PFSK-1 (cell line): Measurements from ENCODE around the gene GCHFR.

Source experiments
- FOXP2 ChIP-seq: optimal IDR thresholded peaks from 2 replicates; pipeline ENCODE3; 2011; ENCODE audit warnings: borderline replicate concordance, control low read depth, inconsistent platforms; ENCODE audit not compliant: insufficient read depth; ENCODE audit errors: extremely low read length, extremely low read depth
- POLR2AphosphoS5 ChIP-seq: IDR thresholded peaks from 2 replicates; pipeline ENCODE4 v1.6.1; 2012; ENCODE audit warnings: low read depth, mild to moderate bottlenecking, control low read depth, low read length, moderate library complexity
- SIN3A ChIP-seq: IDR thresholded peaks from 2 replicates; pipeline ENCODE4 v1.6.1; 2012; ENCODE audit warnings: mild to moderate bottlenecking, low read length, moderate library complexity, borderline replicate concordance; ENCODE audit not compliant: insufficient read depth
- TAF1 ChIP-seq: IDR thresholded peaks from 2 replicates; pipeline ENCODE4 v1.6.1; 2012; ENCODE audit warnings: low read length, control low read depth, borderline replicate concordance; ENCODE audit not compliant: insufficient read depth
- TF ChIP-seq, protein P1 (sequence below), 2 experiments: IDR thresholded peaks; 2 replicates each; pipeline versions ENCODE4 v1.6.1 to v1.8.0; 2011 to 2012; ENCODE audit warnings: low read depth in 2 of 2, low read length in 2 of 2, control low read depth in 1 of 2, inconsistent platforms in 1 of 2, mild to moderate bottlenecking in 1 of 2, moderate library complexity in 1 of 2; ENCODE audit not compliant: insufficient read depth in 1 of 2

The GCHFR gene

DNA sequence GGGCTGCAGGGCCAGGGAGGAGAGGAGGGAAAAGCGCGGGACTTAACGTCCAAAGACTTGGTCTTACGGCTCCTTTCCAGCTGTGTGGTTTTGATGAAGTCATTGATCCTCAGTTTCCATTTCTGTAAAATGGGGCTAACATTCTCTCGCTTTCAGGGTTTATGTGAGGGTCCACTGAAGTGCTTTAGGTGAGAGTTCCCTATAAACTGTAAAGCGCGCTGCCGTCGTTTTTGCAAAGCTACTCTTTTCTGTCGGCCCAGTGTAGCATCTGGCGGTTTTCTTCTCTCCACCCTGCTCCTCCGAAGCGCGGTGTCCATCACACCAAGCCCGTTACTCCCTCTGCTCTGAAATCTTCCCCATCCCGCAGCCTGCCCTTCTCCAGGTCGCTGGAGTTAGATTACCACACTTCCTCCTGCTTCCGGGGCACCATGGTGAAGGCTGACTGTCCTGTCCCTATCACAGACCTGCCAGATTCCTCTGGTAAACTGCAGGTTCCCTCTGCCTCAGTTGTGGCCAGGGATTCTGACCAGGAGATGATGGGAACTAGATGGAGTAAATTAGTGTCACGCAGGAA lies 44.1 kb downstream of the GCHFR start:
- TF ChIP-seq TAF1 = no peak
- TF ChIP-seq, protein P1, sequence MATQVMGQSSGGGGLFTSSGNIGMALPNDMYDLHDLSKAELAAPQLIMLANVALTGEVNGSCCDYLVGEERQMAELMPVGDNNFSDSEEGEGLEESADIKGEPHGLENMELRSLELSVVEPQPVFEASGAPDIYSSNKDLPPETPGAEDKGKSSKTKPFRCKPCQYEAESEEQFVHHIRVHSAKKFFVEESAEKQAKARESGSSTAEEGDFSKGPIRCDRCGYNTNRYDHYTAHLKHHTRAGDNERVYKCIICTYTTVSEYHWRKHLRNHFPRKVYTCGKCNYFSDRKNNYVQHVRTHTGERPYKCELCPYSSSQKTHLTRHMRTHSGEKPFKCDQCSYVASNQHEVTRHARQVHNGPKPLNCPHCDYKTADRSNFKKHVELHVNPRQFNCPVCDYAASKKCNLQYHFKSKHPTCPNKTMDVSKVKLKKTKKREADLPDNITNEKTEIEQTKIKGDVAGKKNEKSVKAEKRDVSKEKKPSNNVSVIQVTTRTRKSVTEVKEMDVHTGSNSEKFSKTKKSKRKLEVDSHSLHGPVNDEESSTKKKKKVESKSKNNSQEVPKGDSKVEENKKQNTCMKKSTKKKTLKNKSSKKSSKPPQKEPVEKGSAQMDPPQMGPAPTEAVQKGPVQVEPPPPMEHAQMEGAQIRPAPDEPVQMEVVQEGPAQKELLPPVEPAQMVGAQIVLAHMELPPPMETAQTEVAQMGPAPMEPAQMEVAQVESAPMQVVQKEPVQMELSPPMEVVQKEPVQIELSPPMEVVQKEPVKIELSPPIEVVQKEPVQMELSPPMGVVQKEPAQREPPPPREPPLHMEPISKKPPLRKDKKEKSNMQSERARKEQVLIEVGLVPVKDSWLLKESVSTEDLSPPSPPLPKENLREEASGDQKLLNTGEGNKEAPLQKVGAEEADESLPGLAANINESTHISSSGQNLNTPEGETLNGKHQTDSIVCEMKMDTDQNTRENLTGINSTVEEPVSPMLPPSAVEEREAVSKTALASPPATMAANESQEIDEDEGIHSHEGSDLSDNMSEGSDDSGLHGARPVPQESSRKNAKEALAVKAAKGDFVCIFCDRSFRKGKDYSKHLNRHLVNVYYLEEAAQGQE (IDR thresholded peaks at IDR 0.05; ENCODE audit: insufficient read depth in 1 of 2, low read depth in 2 of 2, low read length in 2 of 2) = no peak
- TF ChIP-seq FOXP2 = no peak
- no peak for TF ChIP-seq POLR2AphosphoS5
- TF ChIP-seq SIN3A = no peak

DNA sequence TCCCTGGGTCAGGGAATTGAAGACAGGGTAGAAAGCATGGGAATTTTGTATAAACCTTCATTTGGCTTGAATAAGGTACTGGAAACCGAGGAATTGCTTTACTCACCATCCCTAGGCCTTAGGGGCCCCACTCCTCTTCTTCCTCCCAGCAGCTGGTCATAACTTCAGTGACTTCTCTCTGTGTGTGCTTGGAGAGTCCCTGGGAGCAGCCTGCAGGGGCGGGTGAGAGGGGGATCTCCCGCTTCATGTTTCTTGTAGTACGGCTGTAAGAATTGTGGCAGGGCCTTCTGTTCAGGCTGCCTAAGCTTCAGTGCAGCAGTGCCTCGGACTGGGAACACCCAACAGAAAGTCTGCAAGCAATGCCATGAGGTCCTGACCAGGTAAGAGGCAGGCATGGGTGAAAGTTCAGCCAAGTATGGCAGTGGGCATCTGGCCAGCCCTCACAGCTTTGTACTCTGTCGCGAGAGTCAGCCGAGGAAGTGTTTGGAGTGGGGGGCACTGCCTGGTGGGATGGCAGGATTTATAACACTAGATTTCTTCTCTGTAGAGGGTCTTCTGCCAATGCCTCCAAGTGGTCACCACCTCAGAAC lies 45.1 kb downstream of the GCHFR start:
- TF ChIP-seq FOXP2 (no peak), SIN3A (no peak), POLR2AphosphoS5 (no peak), TAF1 (no peak)
- TF ChIP-seq, protein P1 (IDR thresholded peaks at IDR 0.05; ENCODE audit: insufficient read depth in 1 of 2, low read depth in 2 of 2, low read length in 2 of 2) = no peak

DNA sequence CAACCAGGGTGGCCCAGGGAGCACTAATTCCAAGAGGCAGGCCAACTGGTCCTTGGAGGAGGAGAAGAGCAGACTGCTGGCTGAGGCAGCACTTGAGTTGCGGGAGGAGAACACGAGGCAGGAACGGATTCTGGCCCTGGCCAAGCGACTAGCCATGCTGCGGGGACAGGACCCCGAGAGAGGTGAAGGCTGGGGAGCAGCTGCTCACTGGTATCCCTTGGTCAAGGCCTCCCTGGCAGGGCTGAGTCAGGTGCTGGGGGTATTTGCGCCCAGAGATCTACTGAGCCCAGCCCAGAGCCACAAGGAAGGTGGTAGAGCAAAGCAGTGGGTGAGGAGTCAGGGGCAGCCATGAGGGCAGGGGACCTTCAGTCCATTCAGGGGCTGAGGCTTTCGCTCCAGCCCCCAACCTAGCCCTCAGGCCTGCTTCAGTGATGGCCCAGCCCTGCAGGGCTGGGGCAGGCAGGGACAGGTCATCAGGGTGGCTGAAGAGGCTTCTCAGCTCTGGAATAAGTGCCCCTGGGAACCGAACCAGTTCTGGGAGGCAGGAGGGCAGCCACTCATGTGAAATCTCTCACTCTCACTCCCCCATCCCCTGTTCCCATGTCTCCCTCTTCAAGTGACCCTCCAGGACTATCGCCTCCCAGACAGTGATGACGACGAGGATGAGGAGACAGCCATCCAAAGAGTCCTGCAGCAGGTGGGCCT lies 49.0 kb downstream of the GCHFR start:
- TF ChIP-seq FOXP2 = no peak
- TF ChIP-seq POLR2AphosphoS5 = no peak
- no peak for TF ChIP-seq SIN3A
- TF ChIP-seq TAF1 = no peak
- TF ChIP-seq, protein P1 (IDR thresholded peaks at IDR 0.05; ENCODE audit: insufficient read depth in 1 of 2, low read depth in 2 of 2, low read length in 2 of 2) = no peak

DNA sequence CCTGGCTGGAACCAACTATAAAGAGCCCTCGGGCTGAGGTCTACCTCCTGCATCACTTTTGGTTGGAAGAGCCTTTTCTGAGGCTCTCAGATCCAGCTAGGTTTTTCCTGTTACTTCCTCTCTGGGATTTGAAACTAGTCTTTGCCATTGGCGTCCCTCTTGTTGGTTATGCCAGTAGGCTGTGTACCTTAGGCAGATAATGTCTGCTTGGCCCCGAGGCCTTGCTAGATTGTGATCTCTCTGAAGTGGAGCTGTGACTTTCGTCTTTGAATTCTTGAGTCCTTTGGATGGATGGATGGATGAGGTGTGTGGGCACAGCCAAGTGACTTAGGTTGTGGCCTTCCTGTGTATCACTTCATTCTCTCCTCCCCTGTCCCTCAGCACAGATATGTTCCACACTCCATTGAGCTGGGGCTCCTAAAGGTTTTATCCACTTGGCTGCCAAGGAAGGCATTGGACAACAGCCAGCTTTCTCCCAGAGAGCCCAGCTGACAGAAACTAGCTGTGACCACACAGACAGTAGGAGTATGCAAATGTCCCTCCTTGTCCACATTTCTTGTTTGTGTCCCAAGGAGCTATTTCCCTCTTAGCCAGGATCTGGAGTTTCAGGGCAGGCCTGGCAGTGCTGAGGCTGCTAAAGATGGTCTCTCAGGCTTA lies 51.3 kb downstream of the GCHFR start:
- TF ChIP-seq TAF1 (no peak), FOXP2 (no peak), SIN3A (no peak)
- TF ChIP-seq, protein P1 (IDR thresholded peaks at IDR 0.05; ENCODE audit: insufficient read depth in 1 of 2, low read depth in 2 of 2, low read length in 2 of 2) = no peak
